SKM-1 (cell line): Measurements from ENCODE around the gene MEOX1.
A peak's percentile ranks its signal among the peaks of the same experiment; 100 is the strongest.
"Not testable (repeated sequence)": the region's sequence is repeated elsewhere in the genome, so short reads cannot be mapped to it uniquely, and the experiment has no call there.

ENCODE experiments used
- DNase-seq: peaks from one replicate; lab custom pipeline; 2025; ENCODE audit not compliant: unreplicated experiment; lab: John Stamatoyannopoulos, UW

Gene MEOX1

DNA sequence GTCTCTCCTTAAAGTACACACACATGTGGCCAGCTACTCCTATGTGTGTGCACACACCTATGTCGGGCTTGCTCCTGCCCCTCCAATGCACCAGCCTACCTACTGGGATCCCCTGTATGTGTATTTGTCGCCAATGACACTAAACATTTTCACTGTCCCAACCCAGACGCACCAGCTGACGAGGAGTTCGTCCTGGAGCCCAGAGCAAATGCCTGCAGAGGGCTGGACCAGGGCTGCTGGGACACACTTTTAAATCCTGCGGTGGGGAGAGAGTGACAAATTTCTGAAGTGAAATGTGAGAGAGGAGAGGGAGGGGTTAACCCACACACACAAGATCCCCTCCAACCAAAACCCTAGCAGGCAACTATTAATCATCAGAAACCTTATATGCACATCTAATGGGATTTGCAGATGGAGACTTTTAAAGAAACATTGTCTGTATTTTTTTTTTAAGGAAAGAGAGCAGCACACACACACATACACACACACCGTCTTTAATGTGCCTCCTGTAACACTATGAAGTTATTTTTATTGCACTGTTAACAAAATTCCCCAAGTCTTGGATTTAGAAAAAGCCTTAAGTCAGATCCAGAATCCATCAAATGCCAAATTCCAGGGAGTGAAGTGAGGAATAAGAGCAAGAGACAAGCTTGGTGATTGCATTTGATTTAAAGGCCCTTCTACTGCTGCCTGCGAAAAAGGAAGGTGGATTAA is at the start of gene MEOX1:
Gene MEOX1, minus strand, starts transcription at position 224 of the 714 bp plus-strand sequence. CDS start 388 bp downstream, outside the sequence.
- no peak for DNase-seq

DNA sequence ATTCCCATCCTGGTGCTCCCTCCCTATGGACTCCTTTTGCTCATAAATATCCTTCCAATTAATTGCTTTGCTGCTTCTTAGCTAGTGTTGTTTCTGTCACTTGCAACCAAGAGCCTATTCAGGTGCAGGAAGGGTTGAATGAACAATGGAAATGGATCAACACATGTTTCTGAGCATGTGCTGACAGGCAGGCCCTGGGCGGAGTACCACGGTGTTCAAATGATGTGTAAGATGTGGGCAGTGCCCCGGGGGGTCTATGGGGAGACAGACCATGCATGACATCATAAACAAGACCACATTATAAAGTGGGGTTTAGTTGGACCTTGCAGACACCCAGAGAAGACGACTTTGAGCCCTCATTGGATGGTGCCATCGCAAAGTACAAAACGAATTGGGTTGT is 48.4 kb upstream of the MEOX1 start:
- DNase-seq = no peak

DNA sequence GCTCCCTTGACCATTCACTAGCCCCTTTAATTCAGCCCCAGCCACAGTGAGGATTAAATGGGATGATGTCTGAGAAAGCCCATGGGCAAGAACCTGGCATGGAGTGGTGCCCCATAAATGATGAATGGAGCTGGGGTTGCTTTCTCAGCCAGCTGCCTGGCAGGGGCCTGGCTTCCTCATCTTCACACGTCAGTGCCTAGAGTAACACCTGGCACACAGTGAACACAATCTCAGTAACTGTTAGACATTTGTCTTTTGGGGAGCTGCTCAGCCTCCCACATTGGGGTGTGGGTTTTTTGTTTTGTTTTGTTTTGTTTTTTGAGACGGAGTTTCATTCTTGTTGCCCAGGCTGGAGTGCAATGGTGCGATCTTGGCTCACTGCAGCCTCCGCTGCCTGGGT is 47.5 kb upstream of the MEOX1 start:
- no peak for DNase-seq

DNA sequence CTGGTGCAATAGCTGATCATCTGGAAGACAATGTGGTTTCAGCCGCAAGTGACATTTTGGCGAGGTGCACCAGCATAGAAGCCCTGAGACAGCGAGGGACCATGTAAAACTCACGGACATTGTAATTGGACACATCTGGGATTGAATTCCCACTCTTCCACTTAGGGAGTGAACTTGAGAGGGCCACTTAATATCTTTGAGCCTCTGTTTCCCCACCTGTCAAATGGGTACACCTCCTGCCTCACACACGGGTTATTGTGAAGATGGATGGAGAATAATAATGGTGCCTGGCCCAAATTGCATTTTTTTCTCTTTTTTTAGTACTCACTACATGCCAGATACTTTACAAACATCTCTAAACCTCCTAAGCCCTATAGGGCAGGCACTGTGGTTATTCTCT is 45.5 kb upstream of the MEOX1 start:
- DNase-seq = no peak

DNA sequence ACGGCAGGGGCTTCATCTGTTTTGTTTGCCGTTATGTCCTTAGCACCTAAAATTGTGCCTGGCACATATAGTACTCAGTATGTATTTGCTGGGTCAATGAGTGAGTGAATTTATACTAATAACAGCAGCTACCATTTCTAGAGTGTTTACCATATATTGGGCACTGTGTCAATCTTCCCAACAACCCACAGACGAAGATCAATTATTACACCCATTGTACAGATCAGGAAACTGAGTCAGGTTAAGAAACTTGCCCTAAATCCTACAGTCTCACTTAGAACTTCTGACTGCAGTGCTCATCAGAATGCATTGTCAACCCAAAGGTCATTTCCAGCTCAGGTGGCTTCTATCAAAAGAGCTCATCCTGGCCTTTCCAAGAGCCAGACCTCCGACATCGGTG is 44.5 kb upstream of the MEOX1 start:
- no peak for DNase-seq

DNA sequence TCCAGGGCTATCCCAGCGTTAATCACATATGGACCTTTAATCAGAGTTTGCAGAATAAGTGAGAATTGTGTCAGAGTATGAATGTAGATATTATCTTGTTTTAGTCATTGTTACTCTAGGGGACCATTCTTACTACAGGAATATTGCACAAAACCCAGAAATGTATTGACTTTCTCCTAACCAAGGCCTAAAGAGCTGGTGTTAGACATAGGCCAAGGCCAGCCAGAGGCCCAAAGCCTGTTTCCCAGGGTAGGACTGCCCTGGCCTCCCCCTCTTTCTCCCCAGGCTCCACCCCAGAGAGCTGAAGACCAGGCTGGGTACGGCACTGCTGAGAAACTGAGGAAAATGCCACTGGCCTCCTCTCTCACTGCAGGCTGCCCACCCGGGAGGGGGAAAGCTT is 41.9 kb upstream of the MEOX1 start:
- DNase-seq = no peak

DNA sequence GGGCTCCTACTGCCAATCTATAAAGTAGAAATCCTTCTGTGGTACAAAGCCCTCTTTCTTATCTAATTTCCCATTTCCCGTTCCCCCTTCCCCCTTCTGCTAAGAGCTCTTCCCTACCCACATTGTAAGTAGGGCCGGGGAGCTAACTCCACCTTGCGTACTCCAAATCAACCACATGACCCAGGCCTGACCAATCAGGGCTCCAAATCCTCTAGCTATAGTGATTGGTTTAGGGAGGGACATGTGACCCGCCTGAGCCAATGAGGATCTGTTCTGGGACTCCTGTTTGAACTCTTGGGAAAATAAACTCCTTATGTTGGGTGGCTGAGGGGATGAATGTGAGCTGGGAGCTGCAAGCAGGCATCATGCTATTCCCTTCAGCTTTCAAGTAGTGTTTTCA is 40.9 kb upstream of the MEOX1 start:
- no peak for DNase-seq

DNA sequence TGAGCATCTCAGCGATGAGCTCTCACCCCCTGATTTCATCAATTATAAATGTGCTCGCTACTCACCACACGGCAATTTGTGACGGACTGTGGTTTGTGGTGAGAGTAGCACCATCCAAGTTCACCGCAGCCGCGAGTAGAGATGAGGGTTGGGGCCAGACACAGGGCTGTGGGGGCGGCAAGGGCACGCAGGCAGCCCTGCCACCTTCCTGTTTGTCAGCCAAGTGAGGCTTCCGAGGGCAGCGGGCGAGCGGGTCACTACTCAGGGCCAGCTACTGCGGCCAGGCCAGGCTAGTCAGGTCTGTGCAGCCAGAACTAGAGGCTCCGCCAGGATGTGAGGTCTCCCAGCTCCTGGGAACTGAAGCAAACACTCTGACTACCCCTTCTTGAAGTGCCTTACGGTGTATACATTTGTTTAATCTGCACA is 39.6 kb upstream of the MEOX1 start:
- no peak for DNase-seq

DNA sequence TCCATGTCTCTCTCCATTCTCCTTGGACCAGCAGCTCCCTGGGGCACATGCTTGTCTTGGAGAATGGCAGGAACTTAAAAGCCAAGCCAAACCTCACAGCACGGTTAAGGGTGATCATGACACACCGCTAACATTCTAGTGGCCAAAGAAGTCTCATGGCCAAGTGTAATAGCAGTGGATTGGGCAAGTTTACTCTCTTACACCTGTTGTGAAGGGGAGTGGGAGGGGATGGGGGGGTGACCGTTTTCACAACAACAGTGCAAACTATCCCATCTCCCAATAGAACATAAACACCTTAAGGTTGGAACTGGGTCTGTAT is 37.7 kb upstream of the MEOX1 start:
- DNase-seq = no peak

DNA sequence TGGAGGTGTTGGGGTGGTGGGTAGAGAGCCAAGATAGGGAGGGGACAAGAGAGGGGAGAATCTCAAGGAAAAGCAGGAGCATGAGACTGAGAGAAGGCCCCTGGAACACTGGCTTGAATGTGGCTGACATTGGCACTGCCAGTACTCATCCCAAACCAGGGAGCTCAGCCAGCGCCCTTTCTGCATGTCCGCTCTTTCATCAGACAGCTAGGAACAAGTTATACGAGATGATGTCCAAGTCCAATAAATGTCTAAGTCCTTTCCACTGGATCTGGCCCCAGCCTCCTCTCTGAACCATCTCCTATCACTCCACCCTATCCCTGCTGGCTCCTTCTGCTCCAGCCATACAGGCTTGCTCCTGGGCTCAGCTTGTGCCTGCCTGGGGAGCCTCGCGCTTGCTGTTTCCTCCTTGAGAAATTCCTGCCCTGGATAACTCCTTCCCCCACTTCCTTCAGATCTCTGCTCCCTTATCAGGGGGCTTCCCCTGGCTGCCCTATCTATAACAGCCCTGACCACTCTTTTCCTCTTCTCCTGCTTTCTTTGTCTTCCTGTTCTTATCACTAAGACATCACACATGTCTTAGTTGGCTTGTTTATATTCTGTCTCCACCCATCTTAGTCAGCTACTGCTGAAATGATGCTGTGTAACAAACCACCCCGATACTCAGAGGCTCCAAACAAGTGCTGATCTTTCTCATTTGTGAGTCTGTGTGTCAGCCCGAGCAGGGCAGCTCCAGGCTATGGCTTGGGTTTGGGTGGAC is 37.1 kb upstream of the MEOX1 start:
- no peak for DNase-seq

DNA sequence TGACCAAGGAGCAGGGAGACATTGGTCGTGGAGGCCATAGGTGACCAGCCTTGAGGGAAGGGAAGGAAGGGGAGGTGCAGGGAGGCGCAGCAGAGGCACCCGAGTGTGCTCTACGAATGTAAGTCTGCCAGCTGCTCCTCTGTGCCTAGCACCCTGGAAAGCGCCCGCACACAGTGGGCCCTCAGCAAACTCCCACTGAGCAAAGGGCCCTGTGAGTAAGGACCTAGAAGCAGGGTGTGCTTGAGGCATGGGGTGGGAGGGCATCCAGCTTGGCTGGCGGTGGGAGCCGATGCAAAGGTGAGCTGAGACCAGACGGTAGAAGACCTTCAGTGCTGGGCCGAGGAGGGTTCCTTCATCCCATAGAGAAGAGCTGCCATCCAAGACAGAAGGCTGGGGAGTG is 36.2 kb upstream of the MEOX1 start:
- no peak for DNase-seq

DNA sequence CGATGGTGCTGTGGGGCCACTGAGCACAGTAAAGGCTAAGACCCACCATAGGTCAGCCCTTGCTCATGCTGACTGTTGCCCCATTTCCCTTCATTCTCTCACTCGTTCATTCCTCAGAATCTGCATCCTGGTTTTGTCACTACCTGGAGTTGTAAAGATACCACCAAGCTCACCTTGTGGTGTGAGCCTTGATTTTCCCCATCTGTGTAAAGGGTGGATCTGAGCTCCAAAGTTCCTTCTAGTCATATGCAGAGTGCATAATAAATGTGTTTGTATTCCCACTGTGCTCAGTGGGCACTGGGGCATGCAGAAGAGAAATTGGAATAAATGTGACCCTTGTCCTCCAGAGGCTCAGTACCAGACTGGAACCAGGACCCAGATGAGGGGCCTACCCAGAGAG is 35.2 kb upstream of the MEOX1 start:
- no peak for DNase-seq

DNA sequence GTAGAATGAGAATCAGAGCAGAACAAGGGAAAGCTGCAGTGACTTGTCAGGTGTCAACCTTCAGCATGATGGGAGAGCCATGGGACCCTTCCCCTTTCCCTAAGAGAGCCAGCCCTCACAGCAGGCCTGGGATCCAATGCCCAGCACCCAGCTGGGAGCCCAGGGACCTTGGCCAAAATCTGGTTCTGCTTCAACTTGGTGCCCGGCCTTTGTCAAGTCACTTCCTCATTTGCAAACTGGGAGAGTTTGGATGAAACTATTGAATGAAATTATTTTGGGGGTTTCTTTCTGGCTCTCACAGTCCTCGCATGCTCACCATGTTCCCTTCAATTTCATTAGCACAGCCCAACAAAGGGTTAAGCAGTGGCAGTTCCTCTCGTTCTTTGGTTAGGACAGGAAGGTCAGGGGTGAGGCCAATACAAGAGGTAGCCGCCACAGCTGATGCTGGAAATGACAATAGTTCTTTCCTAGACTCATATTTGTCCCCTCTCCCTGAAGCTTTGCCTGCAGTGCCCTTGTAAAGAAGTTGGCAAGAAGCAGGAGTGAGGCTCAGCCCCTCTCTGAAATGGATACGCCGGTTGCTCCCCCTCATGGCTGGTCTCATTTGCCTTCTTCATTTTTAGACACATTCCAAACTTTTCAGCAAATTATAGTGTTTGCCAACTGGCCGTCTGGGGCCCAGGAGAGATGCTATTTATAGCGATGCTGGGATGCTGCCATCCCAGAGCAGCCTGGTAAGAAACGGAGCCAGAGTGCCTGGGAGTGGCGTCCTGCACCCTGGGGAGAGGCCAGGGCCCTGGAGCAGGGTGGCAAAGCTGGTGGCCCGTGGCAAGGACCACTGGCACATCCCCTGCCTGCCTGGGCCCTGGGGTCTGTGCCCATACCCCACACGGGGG is 34.5 kb upstream of the MEOX1 start:
- DNase-seq = no peak

DNA sequence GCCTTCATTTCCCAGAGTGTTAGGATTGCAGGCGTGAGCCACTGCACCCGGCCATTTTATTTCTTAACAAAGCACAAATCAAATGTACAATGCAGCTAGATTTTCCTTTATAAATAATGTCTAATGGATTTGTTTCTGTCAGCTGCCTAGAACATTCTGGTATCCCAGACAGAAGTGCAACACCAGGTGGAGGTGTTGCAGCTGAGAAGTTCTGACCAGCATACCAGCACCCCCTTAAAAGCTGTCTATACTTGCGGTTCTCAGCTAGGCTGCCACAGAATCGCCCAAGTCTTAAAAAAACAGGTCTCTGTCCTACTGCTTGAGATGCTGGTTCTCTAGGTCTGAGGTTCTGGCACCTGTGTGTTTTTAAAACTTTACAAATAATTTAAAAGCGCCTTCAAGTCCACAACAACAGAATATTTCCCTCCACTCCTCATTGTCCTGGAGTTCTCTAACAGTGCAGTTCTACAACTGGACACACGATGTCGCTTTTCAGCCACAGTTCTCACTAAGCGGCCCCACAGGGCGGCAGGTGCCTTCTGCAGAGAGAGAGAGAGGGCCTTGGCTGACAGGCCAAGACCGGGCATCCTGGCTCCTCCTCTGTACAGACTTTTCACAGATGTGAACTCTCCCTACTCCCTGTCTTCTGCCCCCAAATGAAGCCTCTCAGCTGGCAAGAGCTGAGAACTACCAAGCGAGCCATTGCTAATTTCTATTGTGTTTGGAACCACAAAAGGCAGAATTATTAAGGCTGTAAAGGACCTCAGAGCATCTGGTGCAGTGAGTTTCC is 32.6 kb upstream of the MEOX1 start:
- DNase-seq = peak; percentile 67

DNA sequence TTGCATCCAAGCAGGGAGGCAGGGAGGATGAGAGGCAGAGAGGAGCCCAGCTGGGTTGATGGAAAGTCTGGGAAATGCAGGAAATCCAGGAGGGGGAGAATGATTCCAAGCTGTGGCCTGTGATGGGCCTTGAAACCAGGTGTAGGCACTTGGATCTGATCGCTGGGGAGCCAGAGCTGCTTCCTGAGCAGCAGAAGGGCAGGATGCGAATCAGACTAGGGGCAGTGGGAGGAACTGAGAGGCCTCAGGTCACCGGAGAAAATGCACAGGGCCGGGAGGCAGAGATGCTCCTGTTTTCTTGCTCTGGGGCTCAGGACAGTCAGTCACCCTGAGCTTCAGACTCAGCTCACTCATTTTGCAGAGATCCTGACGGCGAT is 29.6 kb upstream of the MEOX1 start:
- no peak for DNase-seq

DNA sequence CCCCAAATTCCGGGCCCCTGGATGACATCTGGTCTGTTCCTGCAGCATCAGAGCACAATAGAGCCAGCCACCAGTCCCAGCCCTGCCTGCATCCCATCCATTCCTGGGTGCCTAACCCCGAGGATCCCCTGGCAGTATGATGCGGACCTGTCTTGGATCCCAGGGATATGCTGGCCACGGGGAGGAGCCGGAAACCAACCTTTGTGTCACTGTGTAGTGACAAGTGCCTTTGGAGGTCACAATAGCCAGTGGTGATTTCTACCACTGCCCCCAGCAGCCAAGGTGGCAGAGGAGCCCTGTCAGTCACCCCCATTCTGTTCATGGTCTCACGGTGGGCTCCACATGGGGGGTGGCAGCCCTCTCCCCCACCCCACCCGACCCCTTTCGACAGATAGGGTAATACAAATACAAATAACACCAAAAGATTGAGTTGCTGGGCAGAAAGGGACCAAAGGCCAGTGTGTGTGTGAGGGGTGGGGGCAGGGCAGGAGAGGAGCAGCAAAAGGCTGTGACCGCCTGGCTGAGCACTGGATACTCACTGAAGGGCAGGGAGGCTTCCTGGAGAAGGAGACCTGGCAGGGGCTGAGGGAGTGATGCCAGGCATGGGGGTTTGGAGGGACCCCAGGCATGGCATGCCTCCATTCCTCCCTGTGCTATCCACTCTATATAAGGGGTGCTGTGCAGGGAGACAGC is 29.0 kb upstream of the MEOX1 start:
- no peak for DNase-seq

DNA sequence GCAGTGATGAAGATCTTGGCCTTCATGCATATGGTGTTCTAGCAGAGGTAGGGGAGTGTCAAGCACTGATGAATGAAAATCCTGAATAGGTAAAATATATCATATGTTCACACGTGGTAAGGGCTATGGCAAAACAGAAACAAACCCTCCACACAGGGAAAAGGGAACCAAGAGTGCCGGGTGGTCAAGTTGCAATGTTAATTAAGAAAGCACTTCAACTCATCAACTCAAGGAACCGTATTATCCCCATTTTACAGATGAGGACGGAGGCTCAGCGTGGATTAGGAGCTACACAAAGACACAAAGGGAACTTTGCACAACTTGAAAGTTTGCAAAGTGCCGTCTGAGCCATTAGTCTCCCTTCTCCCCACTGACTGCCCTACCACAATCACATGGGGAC is 28.1 kb upstream of the MEOX1 start:
- DNase-seq = no peak

DNA sequence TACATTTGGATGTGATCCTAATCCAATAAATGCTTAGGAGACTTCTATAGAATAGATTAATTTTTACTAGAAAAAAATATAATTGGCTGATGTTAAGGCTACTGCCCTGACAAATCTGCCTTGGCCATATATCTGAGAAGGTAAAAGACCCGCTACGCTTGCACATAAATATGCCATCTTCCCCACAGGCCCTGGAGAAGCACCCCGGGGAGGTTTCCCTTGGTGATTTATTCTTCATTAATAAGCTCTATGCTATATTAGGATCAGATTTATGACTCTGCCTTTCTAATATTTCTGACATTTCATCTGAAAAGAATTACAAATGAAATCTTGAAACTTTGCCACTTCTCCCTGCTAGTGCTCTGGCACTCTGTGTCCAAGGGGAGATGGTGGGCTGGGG is 27.4 kb upstream of the MEOX1 start:
- DNase-seq = no peak

DNA sequence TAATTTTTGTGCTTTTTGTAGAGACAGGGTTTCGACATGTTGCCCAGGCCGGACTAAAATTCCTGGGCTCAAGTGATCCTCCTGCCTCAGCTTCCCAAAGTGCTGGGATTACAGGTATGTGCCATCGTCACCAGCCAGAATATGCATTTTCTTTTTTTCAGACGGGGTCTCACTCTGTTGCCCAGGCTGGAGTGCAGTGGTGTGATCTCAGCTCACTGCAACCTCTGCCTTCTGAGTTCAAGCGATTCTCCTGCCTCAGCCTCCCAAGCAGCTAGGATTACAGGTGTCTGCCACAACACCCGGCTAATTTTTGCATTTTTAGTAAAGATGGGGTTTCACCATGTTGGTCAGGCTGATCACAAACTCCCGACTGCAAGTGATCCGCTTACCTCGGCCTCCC is 25.2 kb upstream of the MEOX1 start:
- DNase-seq = not testable (repeated sequence)

DNA sequence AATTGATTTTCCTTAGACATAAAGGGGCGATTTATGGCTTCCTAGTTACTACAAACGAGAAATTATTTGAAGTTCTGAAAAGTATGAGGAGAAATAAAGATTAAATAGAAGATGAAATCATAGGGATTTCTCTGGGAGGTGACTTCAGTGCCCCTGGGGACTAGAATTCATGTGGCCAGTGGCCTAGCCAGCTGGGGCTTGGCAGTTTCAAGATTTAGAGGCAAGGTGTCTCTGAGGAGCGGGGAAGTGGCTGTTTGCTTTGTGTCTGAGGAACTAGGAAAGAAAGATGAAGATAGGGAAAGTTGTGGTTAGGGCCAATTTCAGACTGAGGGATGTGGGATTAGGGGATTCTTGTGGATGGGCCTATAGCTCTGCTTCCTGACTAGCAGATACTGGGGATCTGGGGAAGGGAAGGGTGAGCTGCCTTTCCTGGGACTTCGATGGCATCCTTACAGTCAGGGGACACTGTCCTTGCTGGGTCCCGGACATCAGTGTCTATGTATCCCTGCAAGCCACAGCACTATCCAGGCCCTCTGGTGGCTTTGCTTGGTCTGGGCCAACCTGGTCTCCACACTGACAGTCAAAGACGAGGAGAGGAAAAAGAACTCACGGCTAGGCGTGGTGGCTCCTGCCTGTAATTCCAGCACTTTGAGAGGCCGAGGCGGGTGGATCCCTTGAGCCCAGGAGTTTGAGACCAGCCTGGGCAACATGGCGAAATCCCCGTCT is 22.4 kb upstream of the MEOX1 start:
- DNase-seq = no peak
